GF-D8 (cell line): Measurements from ENCODE around the gene TRDMT1.
A peak's percentile ranks its signal among the peaks of the same experiment; 100 is the strongest.

Experiments used
- DNase-seq: peaks from one replicate; lab custom pipeline; 2025; lab: John Stamatoyannopoulos, UW

Gene TRDMT1

GRCh38 chr10:17229967-17230682, 28.7 kb upstream of the TRDMT1 start:
- DNase-seq = peak; percentile 91

- DNase-seq = no peak
These were observed 28.2 kb upstream of the TRDMT1 start for GRCh38 chr10:17229717-17229966.

- peak; percentile 51 for DNase-seq
These were observed 27.7 kb upstream of the TRDMT1 start for GRCh38 chr10:17229016-17229716.

GRCh38 chr10:17228091-17229015, 26.9 kb upstream of the TRDMT1 start, which contains the start of gene VIM:
Gene VIM, plus strand, starts transcription at chr10:17228241. Its CDS starts 1,182 bp downstream, at chr10:17229423.
- peak; percentile 75 for DNase-seq

- peak; percentile 34 for DNase-seq
These were observed 26.1 kb upstream of the TRDMT1 start for GRCh38 chr10:17227367-17228090.

GRCh38 chr10:17226891-17227303, 25.4 kb upstream of the TRDMT1 start:
- no peak for DNase-seq

GRCh38 chr10:17225808-17226207, 24.3 kb upstream of the TRDMT1 start:
- DNase-seq = no peak

- DNase-seq = no peak
These were observed 20.9 kb upstream of the TRDMT1 start for GRCh38 chr10:17222329-17222728.

- DNase-seq = no peak
These were observed 19.2 kb upstream of the TRDMT1 start for GRCh38 chr10:17220652-17221100.

GRCh38 chr10:17219024-17219423, 17.6 kb upstream of the TRDMT1 start:
- no peak for DNase-seq

GRCh38 chr10:17217631-17218232, 16.3 kb upstream of the TRDMT1 start:
- no peak for DNase-seq

GRCh38 chr10:17216901-17217395, 15.5 kb upstream of the TRDMT1 start:
- no peak for DNase-seq

- DNase-seq = peak; percentile 98
These were observed 14.9 kb upstream of the TRDMT1 start for GRCh38 chr10:17216217-17216900.

GRCh38 chr10:17215782-17216122, 14.3 kb upstream of the TRDMT1 start:
- DNase-seq = no peak

- DNase-seq = peak; percentile 65
These were observed 13.7 kb upstream of the TRDMT1 start for GRCh38 chr10:17214971-17215781.

- DNase-seq = no peak
These were observed 13.1 kb upstream of the TRDMT1 start for GRCh38 chr10:17214526-17214925.

- DNase-seq = no peak
These were observed 12.3 kb upstream of the TRDMT1 start for GRCh38 chr10:17213646-17214349.

GRCh38 chr10:17212802-17213221, 11.3 kb upstream of the TRDMT1 start:
- DNase-seq = peak; percentile 60

- DNase-seq = no peak
These were observed 8.9 kb upstream of the TRDMT1 start for GRCh38 chr10:17210361-17210760.
